Mucosa of stomach (tissue), 1 donor: ENCODE results near the gene WHRN.

Experiments used
- H3K27me3 ChIP-seq: one replicate; pipeline ENCODE4 v1.7.0; 2013; ENCODE audit warnings: mild to moderate bottlenecking, low read length; ENCODE audit not compliant: control insufficient read depth, insufficient read depth
- H3K36me3 ChIP-seq: one replicate; pipeline ENCODE4 v1.7.0; 2013; ENCODE audit warnings: low read length; ENCODE audit not compliant: control insufficient read depth, insufficient read depth
- H3K4me1 ChIP-seq: one replicate; pipeline ENCODE4 v1.7.0; 2013; ENCODE audit warnings: mild to moderate bottlenecking, low read length; ENCODE audit not compliant: control insufficient read depth, insufficient read depth
- H3K4me3 ChIP-seq: one replicate; pipeline ENCODE4 v1.7.0; 2013; ENCODE audit warnings: low read length
- H3K9ac ChIP-seq: one replicate; pipeline ENCODE4 v1.7.0; 2013; ENCODE audit warnings: mild to moderate bottlenecking, low read length, moderate library complexity
- H3K9me3 ChIP-seq: one replicate; pipeline ENCODE4 v1.7.0; 2013; ENCODE audit warnings: mild to moderate bottlenecking, low read length, moderate library complexity; ENCODE audit not compliant: control insufficient read depth
- donor health status: Pancreatic carcinoma.

The WHRN gene

GRCh38 chr9:114406441-114406840, 98.8 kb downstream of the WHRN start:
- Histone ChIP-seq H3K9me3 (no peaks in the 10 kb centered on the region), H3K4me3 (no peak overlapping the region), H3K4me1 (no peaks in the 10 kb centered on the region), H3K36me3 (no peaks in the 10 kb centered on the region), H3K27me3 (no peaks in the 10 kb centered on the region), H3K9ac (no peak overlapping the region)

GRCh38 chr9:114405294-114406034, 99.8 kb downstream of the WHRN start:
- H3K9ac ChIP-seq = no peak overlapping the region
- no peaks in the 10 kb centered on the region for H3K27me3 ChIP-seq

GRCh38 chr9:114404531-114404930, 100.7 kb downstream of the WHRN start:
- no peaks in the 10 kb centered on the region for H3K9me3 ChIP-seq

More at GRCh38 chr9:114405294-114406034, 99.8 kb downstream of the WHRN start:
- Histone ChIP-seq H3K9me3 (no peaks in the 10 kb centered on the region), H3K36me3 (no peaks in the 10 kb centered on the region), H3K4me3 (no peak overlapping the region), H3K4me1 (no peaks in the 10 kb centered on the region)

GRCh38 chr9:114403153-114403756, 102.0 kb downstream of the WHRN start:
- Histone ChIP-seq H3K36me3 (no peaks in the 10 kb centered on the region), H3K9me3 (no peaks in the 10 kb centered on the region), H3K4me1 (no peaks in the 10 kb centered on the region), H3K27me3 (no peaks in the 10 kb centered on the region), H3K4me3 (no peak overlapping the region), H3K9ac (no peak overlapping the region)

More at GRCh38 chr9:114404531-114404930, 100.7 kb downstream of the WHRN start:
- Histone ChIP-seq H3K4me1 (no peaks in the 10 kb centered on the region), H3K27me3 (no peaks in the 10 kb centered on the region), H3K4me3 (no peak overlapping the region), H3K9ac (no peak overlapping the region), H3K36me3 (no peaks in the 10 kb centered on the region)

GRCh38 chr9:114401344-114401743, 103.9 kb downstream of the WHRN start:
- H3K27me3 ChIP-seq = no peaks in the 10 kb centered on the region
- no peaks in the 10 kb centered on the region for H3K36me3 ChIP-seq
- H3K9ac ChIP-seq = no peak overlapping the region
- no peak overlapping the region for H3K4me3 ChIP-seq
- peaks cover 10% of the 10 kb centered on the region for H3K4me1 ChIP-seq
- H3K9me3 ChIP-seq = no peaks in the 10 kb centered on the region

- Histone ChIP-seq H3K36me3 (no peaks in the 10 kb centered on the region), H3K9me3 (no peaks in the 10 kb centered on the region), H3K4me3 (no peak overlapping the region), H3K4me1 (peaks cover 13% of the 10 kb centered on the region), H3K27me3 (no peaks in the 10 kb centered on the region), H3K9ac (no peak overlapping the region)
These were observed 104.5 kb downstream of the WHRN start for GRCh38 chr9:114400772-114401171.

GRCh38 chr9:114400219-114400618, 105.1 kb downstream of the WHRN start:
- Histone ChIP-seq H3K4me3 (no peak overlapping the region), H3K9me3 (no peaks in the 10 kb centered on the region), H3K27me3 (no peaks in the 10 kb centered on the region), H3K4me1 (peaks cover 18% of the 10 kb centered on the region), H3K9ac (no peak overlapping the region), H3K36me3 (no peaks in the 10 kb centered on the region)

GRCh38 chr9:114399381-114399780, 105.9 kb downstream of the WHRN start:
- Histone ChIP-seq H3K4me1 (peaks cover 27% of the 10 kb centered on the region), H3K36me3 (no peaks in the 10 kb centered on the region), H3K9ac (no peak overlapping the region), H3K4me3 (no peak overlapping the region), H3K9me3 (no peaks in the 10 kb centered on the region), H3K27me3 (no peaks in the 10 kb centered on the region)

- Histone ChIP-seq H3K27me3 (no peaks in the 10 kb centered on the region), H3K36me3 (no peaks in the 10 kb centered on the region), H3K9me3 (no peaks in the 10 kb centered on the region), H3K4me3 (peak overlapping the region; percentile 62), H3K9ac (peak overlapping the region; percentile 74), H3K4me1 (peaks cover 29% of the 10 kb centered on the region)
These were observed 107.2 kb downstream of the WHRN start for GRCh38 chr9:114397848-114398605.

GRCh38 chr9:114397219-114397847, 107.9 kb downstream of the WHRN start:
- H3K36me3 ChIP-seq = no peaks in the 10 kb centered on the region
- no peaks in the 10 kb centered on the region for H3K9me3 ChIP-seq
- peak overlapping the region; percentile 62 for H3K4me3 ChIP-seq
- H3K4me1 ChIP-seq = peaks cover 34% of the 10 kb centered on the region
- peak overlapping the region; percentile 74 for H3K9ac ChIP-seq
- H3K27me3 ChIP-seq = no peaks in the 10 kb centered on the region

- Histone ChIP-seq H3K9me3 (no peaks in the 10 kb centered on the region), H3K4me3 (peak overlapping the region; percentile 9), H3K27me3 (no peaks in the 10 kb centered on the region), H3K36me3 (no peaks in the 10 kb centered on the region), H3K9ac (peak overlapping the region; percentile 74), H3K4me1 (peaks cover 40% of the 10 kb centered on the region)
These were observed 108.6 kb downstream of the WHRN start for GRCh38 chr9:114396558-114397218.
